COLO668 (cell line): ENCODE measurements around the gene CCDC167.
"Not testable (repeated sequence)": the region's sequence is repeated elsewhere in the genome, so short reads cannot be mapped to it uniquely, and the experiment has no call there.

Source experiments
- DNase-seq: peaks from one replicate; lab custom pipeline; 2025; ENCODE audit not compliant: unreplicated experiment; lab: John Stamatoyannopoulos, UW

CCDC167 gene

DNA sequence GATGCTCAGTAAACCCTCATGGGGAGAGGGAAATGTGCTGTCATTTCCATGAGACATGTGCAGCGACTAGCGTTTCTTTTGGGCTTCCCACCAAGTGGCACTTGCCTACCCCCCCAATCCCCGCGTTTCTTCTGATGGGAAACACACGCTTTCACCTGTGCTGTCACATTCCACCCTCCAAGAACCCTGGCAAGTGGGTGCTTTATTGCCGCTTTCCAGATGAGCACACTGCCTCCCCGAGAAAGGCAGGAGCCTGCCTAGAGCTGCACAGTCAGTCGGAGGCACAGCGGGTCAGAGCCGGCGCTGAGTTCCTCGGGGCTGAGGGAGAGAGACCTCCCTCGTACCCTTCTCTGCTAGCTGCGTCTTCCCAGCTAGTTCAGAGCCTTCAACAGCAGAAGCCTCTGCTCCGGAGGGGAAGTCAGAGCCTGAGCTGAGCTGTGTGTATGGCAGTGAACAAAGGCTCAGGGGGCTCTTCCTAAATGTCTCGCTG lies 12.3 kb upstream of the CCDC167 start:
- no peak for DNase-seq

- DNase-seq, result no peak
Observed at GRCh38 chr6:37511201-37511600, 11.5 kb upstream of the CCDC167 start.

DNA sequence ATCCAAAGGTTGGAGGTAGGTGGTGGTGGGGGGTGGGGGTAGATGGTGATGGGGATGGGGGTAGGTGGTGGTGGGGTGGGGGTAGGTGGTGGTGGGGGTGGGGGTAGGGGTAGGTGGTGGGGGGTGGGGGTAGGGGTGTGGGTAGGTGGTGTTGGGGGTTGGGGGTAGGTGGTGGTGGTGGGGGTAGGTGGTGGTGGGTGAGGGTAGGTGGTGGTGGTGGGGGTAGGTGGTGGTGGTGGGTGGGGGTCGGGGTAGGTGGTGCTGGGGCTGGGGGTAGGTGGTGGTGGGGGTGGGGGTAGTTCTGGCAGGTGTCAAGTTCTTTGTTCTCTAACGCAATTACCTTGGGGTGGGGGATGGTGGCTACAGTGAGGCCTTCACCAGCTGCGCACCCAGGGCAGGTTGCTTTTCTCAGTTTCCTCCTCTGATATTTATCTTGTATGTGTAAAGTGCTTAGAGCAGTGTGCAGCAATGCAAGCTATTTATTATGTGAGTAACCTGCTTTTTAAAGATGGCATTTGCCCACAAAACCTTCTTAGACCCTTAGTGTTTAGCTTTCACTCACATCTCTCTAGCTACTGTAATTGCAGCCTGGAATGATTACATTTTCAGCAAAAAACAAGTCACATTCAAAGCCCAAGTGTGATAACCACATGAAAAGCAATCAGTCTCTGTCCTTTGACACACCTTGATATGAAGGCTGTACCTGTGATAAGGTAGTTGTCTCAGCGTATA lies 8.2 kb upstream of the CCDC167 start:
- no peak for DNase-seq

DNA sequence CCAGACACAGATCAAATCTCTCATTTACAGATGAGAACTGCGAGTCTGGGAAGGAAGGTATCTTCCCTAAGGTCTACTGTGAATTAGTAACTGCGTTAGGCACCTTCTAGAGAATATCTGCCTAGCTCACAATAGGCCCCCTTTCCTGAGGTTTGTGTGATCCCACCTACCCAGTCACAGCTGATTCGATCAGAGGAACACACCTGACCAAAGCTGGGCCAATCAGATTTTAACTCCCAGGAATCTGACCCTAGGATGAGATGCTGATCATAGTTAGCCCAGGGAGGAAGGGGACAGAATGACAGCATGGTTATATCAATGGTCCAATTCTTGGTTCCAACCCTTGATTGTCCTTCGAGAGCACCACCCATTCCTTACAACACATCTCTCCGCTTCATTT lies 7.4 kb upstream of the CCDC167 start:
- no peak for DNase-seq

- DNase-seq, result no peak
Observed at GRCh38 chr6:37506479-37506878, 6.8 kb upstream of the CCDC167 start.

GRCh38 chr6:37504024-37504423 lies 4.3 kb upstream of the CCDC167 start:
- DNase-seq, result no peak

DNA sequence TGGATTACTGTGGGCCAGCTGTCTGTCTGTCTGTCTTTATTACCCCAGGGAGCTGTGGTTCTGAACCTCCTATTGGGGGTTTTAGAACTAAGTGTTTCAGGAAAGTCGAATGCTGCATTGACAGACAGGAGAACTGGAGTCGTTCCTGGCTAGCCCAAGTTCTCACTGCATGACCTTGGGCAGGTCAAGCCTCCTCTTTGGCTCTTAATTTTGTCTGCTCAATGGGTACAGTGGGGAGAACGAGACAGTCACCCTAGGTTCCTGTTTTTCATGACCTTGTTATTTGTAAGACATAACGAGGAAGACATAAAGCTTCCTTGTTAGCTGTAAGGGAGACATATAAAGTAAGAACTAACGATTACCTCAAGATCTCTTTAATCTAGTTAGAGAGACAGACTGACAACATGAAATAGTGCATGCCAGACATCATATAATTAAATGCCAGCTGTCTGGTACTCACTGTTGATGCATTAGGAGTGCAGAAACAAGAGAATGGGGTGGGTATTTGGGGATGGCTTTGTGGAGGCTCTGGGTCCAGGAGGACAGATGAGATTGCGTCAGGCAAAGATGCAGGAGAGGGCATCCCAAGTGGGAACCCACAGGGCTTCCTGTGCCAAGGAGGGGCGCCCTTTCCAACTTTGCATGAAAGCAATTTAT lies 3.7 kb upstream of the CCDC167 start:
- no peak for DNase-seq

DNA sequence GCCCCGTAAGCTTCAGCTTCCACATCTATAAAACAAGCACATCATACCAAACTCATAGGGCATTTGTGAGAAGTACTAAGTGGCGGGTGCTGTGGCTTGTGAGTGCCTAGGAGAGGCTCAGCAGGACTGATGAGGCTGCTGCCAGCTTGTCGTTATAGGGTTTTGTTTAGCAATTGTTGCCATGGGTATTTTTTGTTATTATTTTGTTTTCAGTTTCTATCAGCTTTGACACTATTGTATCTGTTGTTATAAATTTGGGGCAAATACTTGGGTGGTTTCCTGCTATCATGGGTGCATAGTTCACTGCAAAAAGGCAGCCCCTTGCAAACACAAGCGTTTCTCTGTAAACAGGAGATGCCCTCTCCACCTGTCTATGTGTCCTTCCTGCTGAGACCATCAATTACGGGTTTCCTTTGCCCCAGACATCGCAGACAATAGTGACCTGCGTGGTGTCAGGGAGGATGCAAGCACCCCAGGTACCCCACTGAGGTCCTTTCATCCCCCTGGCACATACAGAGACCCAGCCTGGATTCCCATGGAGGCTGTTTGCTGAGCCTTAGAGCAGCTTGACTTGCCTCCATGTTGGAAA lies 3.1 kb upstream of the CCDC167 start:
- DNase-seq, result peak; percentile 14

GRCh38 chr6:37501632-37502491 lies 2.2 kb upstream of the CCDC167 start:
- no peak for DNase-seq

GRCh38 chr6:37500904-37501303 lies 1.2 kb upstream of the CCDC167 start:
- not testable (repeated sequence) for DNase-seq

DNA sequence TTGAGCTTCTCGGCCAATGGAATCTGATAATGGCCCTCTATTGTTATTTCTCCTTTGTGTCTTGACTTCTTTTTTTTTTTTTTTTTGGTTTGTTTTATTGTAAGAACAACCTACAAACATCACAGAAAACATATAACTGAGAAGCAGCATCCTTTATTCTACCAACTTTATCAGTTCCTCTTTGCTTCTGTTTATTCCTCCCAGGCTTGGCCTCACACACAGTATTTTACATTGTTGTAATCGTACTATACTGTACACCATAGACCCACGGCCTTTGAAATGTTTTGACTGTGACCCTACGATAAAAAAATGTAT lies 558 bp upstream of the CCDC167 start:
- DNase-seq, result no peak

GRCh38 chr6:37496951-37497885 lies 2.5 kb downstream of the CCDC167 start:
- no peak for DNase-seq

DNA sequence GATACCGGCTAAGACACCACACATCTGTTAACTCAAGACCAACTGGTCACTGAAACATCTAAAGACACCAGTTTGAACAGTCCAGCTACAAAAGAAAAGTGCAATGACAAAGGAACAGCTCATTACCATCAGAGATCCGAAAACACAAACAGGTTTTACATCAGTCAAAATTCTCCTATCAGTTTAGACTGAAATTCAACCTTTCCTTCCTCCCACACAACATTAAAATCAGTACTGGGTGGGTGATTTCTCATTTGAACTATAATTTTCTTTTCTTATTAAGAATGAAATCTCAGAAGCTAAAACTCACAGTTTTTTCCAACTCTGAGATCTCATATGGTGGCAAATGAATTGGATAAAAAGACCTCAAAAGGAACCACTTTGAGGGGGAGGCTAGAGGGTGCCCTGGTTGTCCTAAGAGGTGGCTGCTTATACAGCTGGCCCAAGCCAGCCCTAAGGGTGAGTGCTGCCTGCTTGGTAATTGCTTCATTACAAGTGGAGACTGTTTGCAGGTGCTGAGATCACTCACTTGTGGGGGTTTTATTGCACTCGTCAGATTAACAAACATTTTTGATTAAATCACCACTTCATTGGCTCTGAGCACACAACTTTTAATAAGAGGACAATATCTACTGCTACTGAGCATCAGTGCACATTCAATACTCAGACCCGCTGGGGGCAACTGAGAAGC lies 4.3 kb downstream of the CCDC167 start:
- DNase-seq, result no peak

GRCh38 chr6:37493661-37493995 lies 6.1 kb downstream of the CCDC167 start:
- DNase-seq, result no peak

GRCh38 chr6:37492991-37493660 lies 6.6 kb downstream of the CCDC167 start:
- no peak for DNase-seq

DNA sequence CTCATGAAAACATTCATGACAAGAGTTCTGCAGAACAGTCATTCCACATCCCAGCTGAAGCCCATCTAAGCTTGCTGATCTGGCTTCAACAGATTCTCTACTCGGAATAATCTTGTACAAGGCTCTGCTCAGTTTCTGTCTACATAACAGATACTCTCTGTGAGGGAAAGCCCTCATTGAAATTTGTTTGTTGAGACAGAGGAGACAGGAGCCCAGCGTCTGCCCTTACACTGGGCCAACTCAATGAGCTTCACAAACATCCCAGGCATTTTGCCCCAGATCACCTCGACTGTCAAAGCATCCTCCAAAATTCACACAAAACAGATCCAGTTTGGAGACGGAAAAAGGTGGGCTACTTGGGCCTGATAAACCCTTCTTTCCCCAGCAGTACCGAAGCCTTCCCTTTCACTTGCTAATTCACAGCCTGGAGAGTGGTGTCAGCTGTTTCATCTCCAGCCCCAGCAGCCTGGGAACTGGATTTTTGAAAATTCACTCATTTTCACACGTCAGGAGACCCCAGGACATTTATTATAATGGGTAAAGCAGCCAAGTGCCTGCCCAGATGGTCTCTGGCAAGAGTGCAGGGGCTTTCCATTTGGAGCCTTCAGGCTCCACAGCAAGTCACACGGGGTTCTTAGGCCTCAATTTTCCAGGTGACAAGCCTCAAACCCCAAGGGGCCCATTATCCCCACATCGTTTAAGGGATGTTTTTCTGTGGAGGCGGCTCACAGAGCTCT lies 7.3 kb downstream of the CCDC167 start:
- no peak for DNase-seq

- no peak for DNase-seq
Observed at GRCh38 chr6:37491830-37492208, 7.9 kb downstream of the CCDC167 start.

DNA sequence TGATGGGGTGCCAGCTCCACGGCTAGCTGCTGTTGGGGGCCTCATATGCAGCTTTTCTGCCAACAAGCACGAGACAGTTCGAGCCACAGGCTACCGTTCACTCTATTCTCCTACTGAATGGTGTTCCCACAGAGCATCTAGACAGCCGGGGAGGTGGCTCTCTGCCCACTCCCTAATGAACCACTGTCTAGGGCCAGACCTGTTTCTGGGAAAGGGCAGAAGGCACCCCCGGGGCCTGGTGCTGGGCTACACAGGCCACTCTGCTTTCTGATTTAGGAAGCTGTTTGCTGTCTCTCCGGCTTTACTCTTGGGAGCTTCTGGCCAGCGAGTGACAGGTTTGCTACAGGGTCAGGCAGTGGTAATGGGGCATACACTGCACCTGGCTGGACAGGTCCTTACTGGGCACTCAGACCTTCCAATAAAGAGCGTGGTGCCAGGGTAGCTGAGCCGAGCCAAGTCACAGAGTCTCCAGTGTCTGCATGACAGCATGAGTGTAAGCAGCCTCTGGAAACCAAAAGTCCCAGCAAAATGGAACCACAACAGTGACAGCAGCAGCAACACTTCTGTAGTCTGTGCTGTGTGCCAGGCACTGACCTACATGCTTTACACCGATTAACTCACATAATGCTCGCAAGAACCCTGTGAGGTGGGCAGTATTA lies 8.4 kb downstream of the CCDC167 start:
- no peak for DNase-seq
